Activated CD4-positive, CD25-positive, alpha-beta regulatory T cell (primary cell): ENCODE measurements around the gene CYP2E1.
"Not testable (repeated sequence)": the region's sequence is repeated elsewhere in the genome, so short reads cannot be mapped to it uniquely, and the experiment has no call there.

Experiments used
- DNase-seq, 4 experiments: peaks; one replicate each; lab custom pipeline; 2025; lab: John Stamatoyannopoulos, UW

Gene CYP2E1

GRCh38 chr10:133572055-133572454 lies 44.9 kb downstream of the CYP2E1 start:
- DNase-seq = not testable (repeated sequence)

GRCh38 chr10:133573460-133573859 lies 46.3 kb downstream of the CYP2E1 start:
- DNase-seq = not testable (repeated sequence)

DNA sequence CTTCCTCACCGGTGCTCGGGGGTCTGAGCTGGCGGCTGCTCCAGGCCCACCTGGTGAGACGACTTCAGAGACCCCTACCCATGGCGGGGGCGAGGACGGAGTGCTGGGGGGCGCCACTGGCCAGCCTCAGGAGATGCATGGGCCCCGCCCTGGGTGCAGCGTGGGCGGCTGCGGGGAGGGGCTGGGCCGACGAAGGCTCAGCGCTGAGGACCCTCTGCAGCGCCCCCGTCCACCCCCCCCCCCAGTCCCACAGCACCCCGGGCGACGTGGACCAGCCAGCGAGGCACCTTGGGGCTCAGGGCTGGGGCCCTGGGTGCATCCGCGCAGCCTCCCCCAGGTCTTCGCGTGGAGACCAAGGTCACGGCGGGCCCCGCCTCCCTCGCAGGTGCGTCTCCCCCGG lies 49.9 kb downstream of the CYP2E1 start:
- DNase-seq = not testable (repeated sequence)
